K562 (cell line): ENCODE results near the gene EPB41L1. TPM values are rescaled to one million over a fixed set of nuclear protein-coding genes. Genes with fewer than 3 reads are reported as not detected.

Experiments used
- ARID2 ChIP-seq: fragments of 450-650 bp; IDR thresholded peaks from 2 replicates; pipeline ENCODE4 v1.6.1; 2017; ENCODE audit warnings: antibody characterized with exemption, mild to moderate bottlenecking
- DNMT1 ChIP-seq: fragments of 450-650 bp; IDR thresholded peaks from 2 replicates; pipeline ENCODE4 v1.6.1; 2016; ENCODE audit warnings: antibody characterized with exemption, mild to moderate bottlenecking
- REST ChIP-seq, 2 experiments: fragments of 450-650 bp; formaldehyde crosslinking in 1 of 2; IDR thresholded peaks; 2 replicates each; pipeline versions ENCODE4 v1.4.0 to v1.6.1; 2014 to 2020; ENCODE audit warnings: mild to moderate bottlenecking in 2 of 2, borderline replicate concordance in 1 of 2, low read depth in 1 of 2
- RNF219 ChIP-seq: fragments of 250-450 bp; sonication (Bioruptor Pico); IDR thresholded peaks from 2 replicates; pipeline ENCODE4 v1.5.0; 2022; ENCODE audit warnings: mild to moderate bottlenecking
- SOX6 ChIP-seq: fragments of 450-650 bp; IDR thresholded peaks from 2 replicates; pipeline ENCODE4 v1.6.1; 2014; ENCODE audit warnings: mild to moderate bottlenecking
- STAG1 ChIP-seq: sonication (generic); formaldehyde crosslinking; IDR thresholded peaks from 2 replicates; pipeline ENCODE4 v1.5.0; 2020; ENCODE audit warnings: missing genetic modification reagents, borderline replicate concordance
- ZKSCAN1 ChIP-seq: fragments of 150-350 bp; IDR thresholded peaks from 2 replicates; pipeline ENCODE4 v1.6.1; 2016; ENCODE audit warnings: low read depth, low read length
- ZNF764 ChIP-seq: fragments of 250-450 bp; sonication (Bioruptor Pico); IDR thresholded peaks from 2 replicates; pipeline ENCODE4 v1.4.0; 2020; ENCODE audit warnings: low read depth, mild to moderate bottlenecking, moderate library complexity
- polyA plus RNA-seq, 8 experiments: library from polyadenylated mRNA; depleted of rRNA in 4 of 8; stranded (reverse) in 5 of 8; unstranded in 3 of 8; fragments of >200 nt; fragmentation: Nextera tagmentation in 2 of 8; fragmentation: Illumina TruSeq in 1 of 8; extraction: Ambion mirVana in 2 of 8; extraction: Trizol in 1 of 8; gene quantifications; 2 replicates each; pipeline versions ENCODE4 v1.2.1 to v1.2.3, GENCODE V29; 2011 to 2014; ENCODE audit warnings: inconsistent platforms in 1 of 8, missing spikeins in 1 of 8
- total RNA-seq, 7 experiments: library from RNA; depleted of rRNA in 6 of 7; stranded (reverse); fragments of >200 nt in 6 of 7; fragmentation: Illumina TruSeq in 2 of 7; extraction: Trizol in 2 of 7; gene quantifications; 2 replicates each; pipeline versions ENCODE4 v1.2.1 to v1.2.3, GENCODE V29; 2011 to 2021; ENCODE audit warnings: low replicate concordance in 1 of 7

The EPB41L1 gene
- total and polyA plus RNA-seq, 9 of the 15 experiments (the other 6 are each of a cell fraction or from before 2014, with no cell fraction given) = 0.11 to 4.3 (median 1.3) TPM

- TF ChIP-seq STAG1 (CRISPR knock-in tag) = peak; percentile 88
- TF ChIP-seq ZKSCAN1 = 0 out of 2 replicates have a peak, but pooled peaks have one; percentile 40
- no peak for TF ChIP-seq DNMT1
- no peak for TF ChIP-seq RNF219 (CRISPR knock-in tag)
- no peak for TF ChIP-seq ZNF764
- TF ChIP-seq SOX6 = no peak
- peak; percentile 87 for TF ChIP-seq REST (IDR thresholded peaks at IDR 0.05; ENCODE audit: borderline replicate concordance)
- no peak for TF ChIP-seq REST (CRISPR knock-in tag; IDR thresholded peaks at IDR 0.05; ENCODE audit: low read depth)
- peak; percentile 51; the same call in 1 of the 2 replicates for TF ChIP-seq ARID2
Measured at GRCh38 chr20:36199345-36200257, 45.1 kb downstream of the EPB41L1 start (continued).
